Measurements from ENCODE around the gene PLA2G4D. TPM values are rescaled to one million over a fixed set of nuclear protein-coding genes. Genes with fewer than 3 reads are reported as not detected.

Gene PLA2G4D
- total RNA-seq, 1 donor from 2014 or later, result not detected

- TF ChIP-seq CTCF (conservative IDR thresholded peaks at IDR 0.05), result no peak
- Mint-ChIP-seq H3K4me3 (no peak overlapping the region), H3K36me3 (ENCODE audit: low read depth) (no peaks in the 10 kb centered on the region), H3K9me3 (no peaks in the 10 kb centered on the region), H3K27ac (ENCODE audit: unreplicated experiment) (no peak overlapping the region), H3K4me1 (peaks cover 5% of the 10 kb centered on the region), H3K27me3 (ENCODE audit: low read depth) (no peaks in the 10 kb centered on the region)
- DNase-seq (ENCODE audit: low read depth, low spot score), result no peak
Measured at GRCh38 chr15:42042602-42043400, 51.6 kb downstream of the PLA2G4D start.

- Mint-ChIP-seq H3K36me3 (ENCODE audit: low read depth) (no peaks in the 10 kb centered on the region), H3K27ac (ENCODE audit: unreplicated experiment) (no peak overlapping the region), H3K27me3 (ENCODE audit: low read depth) (no peaks in the 10 kb centered on the region), H3K9me3 (no peaks in the 10 kb centered on the region), H3K4me1 (peaks cover 5% of the 10 kb centered on the region), H3K4me3 (no peak overlapping the region)
- DNase-seq (ENCODE audit: low read depth, low spot score), result no peak
- TF ChIP-seq CTCF (conservative IDR thresholded peaks at IDR 0.05), result no peak
Measured at GRCh38 chr15:42038401-42038800, 56.0 kb downstream of the PLA2G4D start.

DNA sequence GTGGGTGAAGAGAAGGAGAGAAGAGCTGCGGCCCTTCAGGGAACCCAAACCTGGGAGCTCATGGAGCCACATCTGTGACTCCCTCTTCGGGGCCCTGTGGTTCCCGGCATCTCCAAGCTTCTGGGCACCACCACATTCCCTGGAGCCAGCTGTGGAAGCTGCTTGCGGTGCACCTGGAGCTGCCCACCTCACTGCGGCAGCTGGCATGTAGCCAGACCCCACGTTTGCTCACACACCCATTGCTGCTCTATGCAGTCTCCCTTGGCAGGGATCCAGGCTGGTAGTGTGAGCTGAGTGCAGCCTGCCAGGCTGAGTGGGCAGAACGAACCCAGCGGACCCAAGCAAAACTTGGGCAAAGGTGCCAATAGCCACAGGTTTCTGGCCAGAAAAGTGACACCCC, 56.7 kb downstream of the PLA2G4D start:
- Mint-ChIP-seq H3K4me3 (no peak overlapping the region), H3K9me3 (no peaks in the 10 kb centered on the region), H3K4me1 (peaks cover 5% of the 10 kb centered on the region), H3K27ac (ENCODE audit: unreplicated experiment) (no peak overlapping the region), H3K36me3 (ENCODE audit: low read depth) (no peaks in the 10 kb centered on the region), H3K27me3 (ENCODE audit: low read depth) (no peaks in the 10 kb centered on the region)
- no peak for DNase-seq (ENCODE audit: low read depth, low spot score)
- no peak for TF ChIP-seq CTCF (conservative IDR thresholded peaks at IDR 0.05)

GRCh38 chr15:42036966-42037365, 57.4 kb downstream of the PLA2G4D start:
- Mint-ChIP-seq H3K36me3 (ENCODE audit: low read depth) (no peaks in the 10 kb centered on the region), H3K27me3 (ENCODE audit: low read depth) (no peaks in the 10 kb centered on the region), H3K4me3 (no peak overlapping the region), H3K9me3 (peaks cover under 1% of the 10 kb centered on the region), H3K4me1 (peaks cover 5% of the 10 kb centered on the region), H3K27ac (ENCODE audit: unreplicated experiment) (no peak overlapping the region)
- TF ChIP-seq CTCF (conservative IDR thresholded peaks at IDR 0.05), result no peak
- DNase-seq (ENCODE audit: low read depth, low spot score), result no peak

DNA sequence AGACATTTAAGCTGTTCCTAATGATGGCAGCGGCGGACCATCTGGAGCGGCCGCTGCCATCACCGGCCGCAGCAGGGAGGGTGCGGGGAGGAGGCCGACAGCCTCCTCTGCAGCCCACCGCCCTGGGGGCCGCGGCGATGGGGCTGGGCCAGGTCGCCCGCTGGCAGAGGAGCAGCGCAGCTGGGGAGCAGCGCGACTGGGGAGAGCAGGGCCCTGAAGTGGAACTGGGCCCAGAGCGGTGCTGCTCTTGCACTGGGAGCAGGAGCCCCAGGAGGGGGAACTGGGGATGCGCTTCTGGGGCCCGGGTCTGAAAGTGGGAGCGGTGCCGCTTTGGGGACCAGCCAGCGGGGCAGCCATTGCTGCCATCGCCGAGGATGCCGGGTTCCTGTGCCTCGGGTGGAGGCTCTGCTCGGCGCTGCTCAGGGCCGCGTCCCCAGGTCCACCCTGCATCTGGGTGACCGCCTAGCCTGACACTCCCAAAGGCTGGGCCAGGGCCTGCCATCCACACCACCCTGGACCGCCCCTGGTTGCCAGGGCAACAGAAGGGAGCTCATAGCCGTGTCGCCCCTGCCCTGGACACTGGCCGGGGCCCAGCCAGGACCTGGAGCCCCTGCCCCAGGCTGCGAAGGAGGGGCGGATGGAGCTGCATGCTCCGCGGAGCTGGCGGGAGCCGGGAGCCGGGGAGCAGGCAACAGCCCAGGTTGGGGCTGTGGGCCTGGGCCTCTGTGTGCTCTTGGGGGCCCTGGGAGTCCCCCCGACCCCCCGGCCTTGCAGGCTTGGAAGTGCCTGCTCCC, 58.1 kb downstream of the PLA2G4D start:
- peaks cover 3% of the 10 kb centered on the region for H3K9me3 Mint-ChIP-seq
- DNase-seq (ENCODE audit: low read depth, low spot score), result no peak
- no peaks in the 10 kb centered on the region for H3K4me1 Mint-ChIP-seq
- H3K36me3 Mint-ChIP-seq (ENCODE audit: low read depth), result no peaks in the 10 kb centered on the region
- no peak overlapping the region for H3K27ac Mint-ChIP-seq (ENCODE audit: unreplicated experiment)
- H3K4me3 Mint-ChIP-seq, result no peak overlapping the region
- no peak for TF ChIP-seq CTCF (conservative IDR thresholded peaks at IDR 0.05)
- peaks cover 3% of the 10 kb centered on the region for H3K27me3 Mint-ChIP-seq (ENCODE audit: low read depth)

Data from neural crest cell (in vitro differentiated cells).